GM18870 (cell line): Measurements from ENCODE around the gene CMTM7.
"Not testable (repeated sequence)": the region's sequence is repeated elsewhere in the genome, so short reads cannot be mapped to it uniquely, and the experiment has no call there.

Experiments used
- ATAC-seq: cut with Tn5 transposase; IDR thresholded peaks from one replicate; pipeline ENCODE4 v1.9.1; 2021; ENCODE audit warnings: moderate library complexity; ENCODE audit not compliant: unreplicated experiment

Gene CMTM7

DNA sequence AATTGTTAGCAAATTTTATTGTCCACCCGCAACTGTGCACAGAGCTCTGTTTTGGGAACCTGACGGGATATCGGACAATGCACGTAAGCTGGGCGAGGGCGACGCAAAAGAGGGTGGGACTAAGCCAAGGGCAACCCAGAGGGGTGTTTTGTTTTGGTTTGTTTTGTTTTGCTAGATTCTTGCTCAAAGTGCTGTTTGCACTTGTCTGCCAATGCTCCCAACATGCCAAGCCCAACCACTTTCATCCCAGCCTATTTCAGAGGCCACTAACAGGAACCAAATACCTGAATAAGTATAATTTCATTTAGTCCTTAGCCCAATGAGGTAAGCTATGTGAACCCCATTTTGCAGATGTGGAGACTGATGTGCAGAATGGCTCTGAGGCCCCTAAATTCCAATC is 9.7 kb upstream of the CMTM7 start:
- ATAC-seq: no peak

DNA sequence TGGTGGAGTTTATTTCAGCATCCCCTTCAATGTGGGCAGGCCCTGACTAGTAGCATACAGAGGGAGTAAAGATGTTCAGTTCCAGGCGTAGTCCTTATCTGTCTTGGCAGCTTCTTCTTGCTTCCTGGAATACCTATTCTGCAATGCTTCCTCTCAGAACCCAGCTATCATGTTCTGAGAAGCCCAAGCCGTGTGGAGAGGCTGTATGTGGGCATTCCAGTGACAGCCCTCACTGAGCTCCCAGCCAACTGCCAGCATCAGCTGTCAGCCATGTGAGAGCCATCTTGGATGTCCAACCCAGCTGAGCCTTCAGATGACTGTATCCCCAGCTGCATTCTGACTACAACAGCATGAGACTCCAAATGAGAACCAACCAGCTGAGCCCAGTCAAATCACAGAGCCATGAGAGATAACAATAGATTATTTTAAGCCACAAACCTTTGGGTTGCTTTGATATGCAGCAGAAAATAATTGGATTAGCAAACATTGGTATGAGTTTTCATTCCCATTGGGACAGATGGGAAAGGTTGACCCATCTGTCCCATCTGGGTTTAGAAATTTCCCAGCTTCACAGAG is 8.4 kb upstream of the CMTM7 start:
- ATAC-seq: no peak

DNA sequence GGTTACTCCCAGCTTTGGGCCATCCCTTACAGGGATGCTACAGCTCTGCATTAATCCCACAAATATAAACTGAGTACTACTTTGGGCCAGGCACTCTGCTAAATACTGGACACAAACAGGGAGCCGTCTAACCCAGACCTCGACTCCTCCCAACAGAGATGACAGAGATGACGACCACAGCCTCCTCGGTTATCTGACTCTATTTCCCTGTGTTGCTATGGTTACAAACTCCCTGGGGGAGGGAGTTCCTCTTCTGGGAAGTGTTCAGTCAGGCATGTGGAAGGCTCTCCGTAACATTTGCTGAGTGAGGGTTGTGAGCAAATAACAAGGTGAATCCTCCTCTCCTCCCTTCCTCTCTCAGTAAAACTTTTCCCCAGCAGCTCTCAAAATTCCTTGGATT is 6.7 kb upstream of the CMTM7 start:
- no peak for ATAC-seq

DNA sequence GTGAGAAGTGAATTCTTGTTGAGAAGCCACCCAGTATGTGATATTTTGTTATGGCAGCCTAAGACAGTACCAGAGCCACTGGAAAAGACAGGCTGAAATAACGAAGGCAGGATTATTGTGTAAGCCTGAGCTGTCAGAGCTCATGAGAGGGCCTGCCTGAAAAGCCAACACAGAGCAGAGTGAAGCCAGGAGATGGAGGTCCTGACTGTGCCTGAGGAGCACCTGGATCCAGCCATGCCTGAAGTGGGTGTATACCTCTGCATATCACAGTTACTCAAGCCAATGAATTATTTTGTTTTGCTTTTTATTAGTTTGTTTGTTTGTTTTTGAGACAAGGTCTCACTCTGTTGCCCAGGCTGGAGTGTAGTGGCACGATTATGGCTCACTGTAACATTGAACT is 4.1 kb upstream of the CMTM7 start:
- no peak for ATAC-seq

DNA sequence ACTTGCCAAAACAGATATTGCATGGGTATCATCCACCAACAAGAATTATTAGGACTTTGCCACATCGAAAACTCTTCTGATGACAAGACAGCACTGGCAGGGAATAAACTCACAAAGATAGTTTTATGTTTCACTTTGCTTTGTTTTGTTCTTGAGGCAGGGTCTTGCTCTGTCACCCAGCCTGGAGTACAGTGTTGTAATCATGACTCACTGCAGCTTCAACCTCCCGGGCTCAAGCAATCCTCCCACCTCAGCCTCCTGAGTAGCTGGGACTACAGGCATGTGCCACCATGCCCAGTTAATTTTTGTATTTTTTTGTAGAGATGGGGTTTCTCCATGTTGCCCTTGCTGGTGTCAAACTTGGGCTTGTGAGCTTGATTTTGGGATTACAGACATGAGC is 2.1 kb upstream of the CMTM7 start:
- ATAC-seq: not testable (repeated sequence)

DNA sequence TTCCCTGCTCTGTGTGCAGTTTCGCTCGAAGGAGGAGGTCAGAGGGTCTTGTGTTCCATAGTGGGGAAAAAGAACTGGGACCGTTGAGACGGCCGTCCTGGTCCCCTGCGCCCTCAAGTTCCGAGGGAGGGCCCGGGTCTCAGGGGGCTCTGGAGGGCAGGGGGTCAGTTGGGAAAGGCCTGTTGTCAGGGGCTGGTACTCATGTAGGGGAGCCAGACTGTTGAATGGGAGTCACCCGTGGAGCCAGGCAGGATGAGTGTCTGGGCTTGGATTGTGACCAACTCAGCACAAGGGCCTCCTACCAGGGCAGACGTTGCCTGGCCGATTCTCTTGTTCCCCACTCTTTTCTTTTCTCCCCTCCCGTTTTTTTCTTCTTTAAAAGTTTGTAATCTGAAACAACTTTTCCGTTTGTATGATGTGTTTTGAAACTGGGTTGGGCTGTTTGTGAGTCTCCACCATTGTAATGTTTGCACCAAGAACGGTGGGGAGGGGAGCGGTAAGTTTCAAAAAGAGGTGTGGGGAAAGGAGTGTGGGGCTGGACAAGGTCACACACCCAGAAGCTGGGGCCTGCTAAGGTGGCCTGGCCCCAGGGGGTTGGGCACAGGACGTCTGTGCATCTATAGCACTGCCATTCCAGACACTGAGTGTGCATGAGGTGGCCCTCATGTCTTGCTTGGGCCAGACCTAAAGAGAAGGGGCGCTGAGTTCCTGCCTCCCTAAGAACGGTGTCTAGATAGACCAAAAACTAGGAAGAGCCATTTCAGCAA is 1.1 kb downstream of the CMTM7 start:
- no peak for ATAC-seq

DNA sequence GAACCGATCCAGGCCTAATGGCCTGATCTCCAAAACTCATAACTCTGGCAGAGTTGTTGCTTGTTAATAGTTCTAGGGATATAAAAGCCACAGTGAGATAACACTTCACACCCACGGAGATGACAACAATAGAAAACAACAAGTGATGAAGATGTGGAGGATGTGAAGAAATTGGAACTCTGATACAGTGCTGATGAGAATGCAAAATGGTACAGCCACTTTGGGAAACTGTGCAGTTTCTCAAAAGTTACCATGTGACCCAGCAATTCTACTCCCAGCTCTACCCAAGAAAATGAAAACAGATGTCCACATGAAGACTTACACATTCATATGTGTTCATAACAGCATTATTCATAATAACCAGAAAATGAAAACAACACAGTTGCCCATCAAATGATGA is 3.8 kb downstream of the CMTM7 start:
- ATAC-seq: no peak

DNA sequence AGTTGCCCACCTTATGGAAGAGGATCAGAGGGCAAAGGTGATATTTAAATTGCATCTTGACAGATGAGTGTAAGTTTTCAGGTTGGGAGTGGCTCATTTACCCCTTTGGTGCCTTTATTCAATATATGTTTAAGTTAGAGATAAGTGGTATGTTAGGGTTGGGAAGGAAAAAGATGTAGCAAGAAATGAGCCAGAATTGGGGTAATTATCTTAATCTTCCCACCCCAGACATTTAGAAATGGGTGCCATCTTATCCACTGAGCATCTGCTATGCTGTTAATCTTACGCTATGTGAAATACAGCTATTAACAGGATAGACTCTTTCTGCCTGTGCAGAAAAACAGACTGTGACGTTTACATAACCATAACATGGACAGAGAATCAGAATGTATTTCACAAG is 6.3 kb downstream of the CMTM7 start:
- no peak for ATAC-seq

DNA sequence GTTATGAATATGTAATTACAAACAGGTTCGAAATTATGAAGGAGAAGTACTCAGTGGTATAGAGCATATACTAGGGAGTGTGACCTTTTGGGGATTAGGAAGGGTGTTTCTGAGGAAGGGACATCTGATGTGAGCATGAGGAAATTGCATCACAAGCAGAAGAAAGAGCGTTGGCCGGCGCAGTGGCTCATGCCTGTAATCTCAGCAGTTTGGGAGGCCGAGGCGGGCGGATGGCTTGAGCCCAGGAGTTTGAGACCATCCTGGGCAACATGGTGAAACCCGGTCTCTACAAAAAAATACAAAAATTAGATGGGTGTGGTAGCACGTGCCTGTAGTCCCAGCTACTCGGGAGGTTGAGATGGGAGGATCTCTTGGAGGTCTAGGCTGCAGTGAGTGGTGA is 6.9 kb downstream of the CMTM7 start:
- no peak for ATAC-seq

DNA sequence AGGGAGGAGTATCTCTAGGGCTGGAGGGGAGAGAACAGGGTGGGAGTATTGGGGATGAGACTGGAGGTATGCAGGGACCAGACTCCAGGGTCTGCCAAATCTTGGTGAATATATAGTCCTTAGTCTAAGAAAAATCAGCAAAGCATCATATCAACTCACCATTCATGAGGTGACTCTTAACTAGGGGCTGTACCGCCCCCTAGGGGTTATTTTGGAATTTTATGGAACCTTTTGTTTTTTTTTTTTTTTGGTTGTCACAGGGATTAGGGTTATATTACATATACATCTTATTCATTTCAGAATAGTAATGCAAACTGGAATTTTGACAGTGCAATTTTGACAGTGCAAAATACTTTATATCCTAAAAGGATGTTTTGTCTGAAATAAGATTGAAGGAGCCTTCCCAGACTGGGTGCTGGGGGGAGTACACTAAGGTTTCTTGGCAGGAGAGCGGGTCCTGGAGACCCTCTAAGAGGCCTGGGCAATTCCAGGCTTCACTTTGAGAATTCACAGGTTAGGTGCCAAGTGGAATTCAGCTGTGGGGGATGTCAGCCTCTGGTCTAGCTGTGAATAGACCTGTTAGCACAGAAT is 7.5 kb downstream of the CMTM7 start:
- ATAC-seq: no peak

DNA sequence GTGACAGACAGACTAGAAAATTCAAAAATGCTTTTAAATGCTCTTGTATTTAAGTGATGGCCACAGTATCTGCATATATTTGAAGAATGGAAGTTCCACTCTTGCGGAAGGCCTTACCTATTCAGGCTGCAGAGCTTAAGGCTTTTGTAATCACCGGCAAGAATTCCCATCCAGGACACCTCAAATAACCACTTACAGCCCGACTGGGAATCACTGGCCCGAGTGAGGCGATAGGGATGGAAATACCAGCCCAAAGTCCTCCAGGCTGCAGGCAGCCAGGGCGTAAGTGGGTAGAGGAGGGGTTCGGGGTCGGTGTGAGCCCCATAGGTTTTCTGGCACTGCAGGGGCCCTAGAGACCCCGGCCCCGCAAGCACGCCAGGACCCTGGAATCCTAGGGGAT is 9.5 kb downstream of the CMTM7 start:
- ATAC-seq: peak; percentile 11

DNA sequence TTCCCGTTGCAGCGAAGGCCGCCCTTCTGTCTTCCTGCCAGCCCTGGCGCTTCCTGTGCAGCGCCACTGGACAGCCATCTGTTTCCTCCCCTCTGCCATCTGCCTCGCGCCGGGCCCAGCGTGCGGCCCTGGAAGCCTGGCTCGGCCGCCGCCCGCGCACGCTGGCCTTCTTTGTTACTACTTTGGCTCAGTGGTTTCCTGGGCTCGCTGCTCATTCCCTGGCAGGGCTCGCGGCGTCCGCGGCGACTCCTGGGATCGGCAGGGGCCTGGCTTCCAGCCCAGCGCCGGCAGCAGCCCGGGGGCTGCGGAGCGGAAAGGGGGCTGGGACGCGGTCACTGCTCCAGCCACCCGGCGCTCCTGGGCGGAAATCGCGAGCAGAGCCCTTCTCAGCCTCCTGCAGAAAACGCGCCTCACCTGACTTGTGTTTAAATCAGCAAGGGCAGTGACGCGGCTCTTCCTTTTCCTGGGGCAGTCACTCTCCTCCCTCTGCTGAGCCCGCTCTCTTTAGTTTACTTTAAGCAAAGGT is 10.0 kb downstream of the CMTM7 start:
- ATAC-seq: peak; percentile 48

DNA sequence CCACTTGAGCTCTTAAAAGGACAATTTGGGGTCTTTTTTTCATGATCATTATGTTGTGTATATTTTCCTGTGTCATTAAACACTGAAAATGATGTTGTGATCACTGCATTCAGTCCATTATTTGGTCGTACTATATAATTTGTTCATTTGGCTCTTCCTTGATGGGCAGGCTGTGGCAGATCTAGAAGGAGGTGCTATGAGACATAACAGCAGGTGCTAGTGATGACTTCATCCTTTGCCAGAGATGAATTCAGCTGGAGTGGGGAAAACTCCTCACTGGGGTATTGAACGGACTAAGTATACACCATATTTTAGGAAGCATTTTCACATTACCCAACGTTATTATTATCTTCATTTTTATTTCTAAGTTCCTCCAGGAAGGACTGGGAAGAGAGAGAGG is 12.0 kb downstream of the CMTM7 start:
- no peak for ATAC-seq

DNA sequence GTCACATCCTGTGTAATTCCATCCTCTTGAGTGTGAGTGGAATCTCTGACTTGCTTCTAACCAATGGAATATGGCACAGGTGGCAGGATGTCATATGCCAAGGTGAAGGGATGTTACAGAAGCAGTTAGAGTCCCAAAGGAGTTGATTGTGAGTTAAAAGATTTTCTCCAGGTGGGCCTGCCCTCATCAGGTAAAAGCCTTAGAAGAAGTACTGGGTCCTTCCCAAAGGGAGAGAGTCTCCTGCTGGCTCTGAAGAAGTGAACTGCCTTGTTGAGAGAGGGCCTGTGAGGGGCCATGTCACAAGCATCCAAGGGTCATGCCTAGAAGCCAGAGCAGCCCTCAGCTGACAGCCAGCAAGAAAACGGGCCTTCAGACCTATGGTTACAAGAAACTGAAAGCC is 13.1 kb downstream of the CMTM7 start:
- ATAC-seq: no peak

DNA sequence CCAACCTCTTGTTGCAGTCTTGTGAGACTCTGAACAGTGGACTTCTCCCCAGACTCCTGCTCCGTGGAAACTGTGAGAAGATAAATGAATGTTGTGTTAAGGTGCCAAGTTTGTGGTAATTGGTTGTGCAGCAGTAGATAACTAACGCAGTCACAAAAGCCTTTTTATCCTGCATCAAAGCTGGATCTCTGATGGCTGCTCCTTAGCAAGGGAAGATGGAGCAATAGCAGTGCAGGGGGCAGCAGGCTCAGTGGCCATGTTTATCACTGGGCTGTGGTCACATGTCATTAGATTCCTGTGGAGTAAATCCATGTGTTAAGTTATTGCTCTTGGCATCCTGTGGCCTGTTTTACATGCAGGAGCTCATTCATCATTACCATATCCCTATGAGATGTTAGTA is 13.5 kb downstream of the CMTM7 start:
- ATAC-seq: no peak

DNA sequence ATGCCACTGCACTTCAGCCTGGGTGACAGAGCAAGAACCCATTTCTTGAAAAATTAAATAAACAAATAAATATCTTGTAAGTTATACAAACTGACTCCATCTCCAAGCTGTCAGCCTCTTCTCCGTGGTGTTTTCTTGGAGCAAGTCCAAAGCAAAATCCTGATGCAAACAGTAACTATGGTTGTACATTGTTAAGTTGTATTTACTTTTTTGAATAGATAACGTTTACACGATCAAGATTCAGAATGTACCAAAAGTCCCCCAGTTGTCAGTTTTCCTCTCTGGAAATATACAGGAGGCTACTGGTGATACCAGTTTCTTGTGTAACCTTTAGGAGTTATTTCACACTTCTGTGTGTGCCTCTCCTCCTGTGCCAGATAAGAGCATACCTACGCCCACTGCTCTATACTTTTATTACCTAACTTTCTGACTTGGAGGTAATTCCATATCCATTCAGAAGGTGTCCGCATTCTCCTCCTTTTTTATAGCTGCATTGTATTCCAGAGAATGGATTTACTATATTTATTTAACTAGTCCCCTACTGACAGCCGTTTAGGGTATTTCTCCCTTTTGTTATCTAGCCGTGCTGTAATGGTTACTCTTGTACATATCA is 14.2 kb downstream of the CMTM7 start:
- no peak for ATAC-seq

DNA sequence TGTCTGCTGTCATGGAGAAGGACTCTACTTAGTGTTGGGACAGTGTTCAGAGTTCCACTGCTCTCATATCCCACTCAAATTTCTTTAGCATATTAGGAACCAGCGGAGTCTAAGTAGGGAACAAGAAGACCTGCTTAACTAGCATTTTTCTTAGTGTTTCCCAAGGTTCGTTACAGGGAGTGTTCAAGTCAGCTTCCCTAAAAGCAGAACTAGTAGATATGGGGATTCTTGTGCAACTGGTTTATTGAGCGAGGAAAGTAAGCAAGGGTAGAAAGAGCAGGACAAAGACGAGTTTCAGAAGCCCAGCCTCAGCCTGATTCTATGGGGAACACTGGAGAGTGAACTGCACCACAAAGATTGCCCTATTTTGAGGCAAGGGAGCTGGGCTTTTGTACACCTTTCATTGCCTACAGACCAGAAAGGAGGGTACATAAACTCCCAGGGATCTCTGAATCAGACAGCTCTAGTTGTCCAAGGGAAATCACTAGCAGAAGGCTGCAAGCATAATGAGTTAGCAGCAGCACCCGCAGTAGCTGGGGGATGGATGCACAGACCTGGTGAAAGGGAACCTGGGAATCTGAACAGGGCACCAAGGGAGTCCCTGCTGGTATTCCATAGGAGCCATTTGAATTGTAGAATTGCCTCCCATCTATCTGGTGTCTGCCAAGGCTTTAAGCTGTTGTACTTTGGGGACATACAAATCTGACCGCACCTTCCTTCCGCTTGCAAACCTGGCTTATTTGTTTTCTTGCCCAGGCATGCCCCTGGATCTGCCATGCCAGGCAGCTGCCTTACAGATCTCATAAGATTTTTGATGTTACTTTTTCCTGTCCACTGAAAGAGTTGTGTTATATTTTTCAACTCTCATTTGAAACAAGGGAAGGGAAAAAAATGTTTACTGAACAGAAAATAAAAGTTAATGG is 15.1 kb downstream of the CMTM7 start:
- no peak for ATAC-seq

DNA sequence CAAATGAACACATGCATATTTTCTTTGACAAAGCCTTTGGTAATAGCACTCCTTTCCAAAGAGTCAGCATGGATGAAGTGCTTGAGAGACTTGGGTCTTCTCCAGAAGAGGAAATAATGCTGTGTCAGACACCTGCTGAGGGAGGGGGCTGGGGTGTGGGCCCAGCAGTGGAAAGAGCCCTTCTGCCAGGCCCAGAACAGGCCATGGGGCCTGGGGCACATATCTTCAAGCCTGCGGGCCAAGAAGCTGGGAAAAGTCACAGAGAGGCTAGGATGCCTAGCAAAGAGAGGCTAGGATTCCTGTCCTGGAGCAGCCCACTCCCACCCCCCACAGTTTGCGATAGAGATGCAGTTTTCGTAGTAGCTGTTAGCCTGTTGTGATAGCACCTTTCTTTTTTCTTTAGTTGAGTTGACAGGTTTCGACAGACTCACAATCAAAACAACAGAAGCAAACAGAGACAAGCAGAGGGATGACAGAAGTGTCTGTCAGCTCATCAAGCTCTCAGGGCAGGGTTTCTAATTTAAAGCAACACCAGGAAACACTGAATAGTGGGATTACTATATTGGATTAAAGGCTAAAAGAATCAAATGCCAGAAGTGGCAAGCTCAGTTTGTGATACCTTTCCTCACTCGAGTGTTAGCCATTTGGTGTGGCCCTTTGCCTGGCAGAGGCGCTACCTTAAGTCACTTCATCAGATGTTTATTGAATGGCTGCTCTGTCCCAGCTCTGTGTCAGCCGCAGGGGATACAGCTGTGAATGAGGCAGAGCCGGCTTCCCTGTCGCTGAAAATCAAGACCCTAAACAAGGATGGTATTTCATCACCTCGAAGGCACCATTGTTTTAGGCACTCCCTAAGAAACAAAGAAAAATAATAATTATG is 19.0 kb downstream of the CMTM7 start:
- no peak for ATAC-seq

DNA sequence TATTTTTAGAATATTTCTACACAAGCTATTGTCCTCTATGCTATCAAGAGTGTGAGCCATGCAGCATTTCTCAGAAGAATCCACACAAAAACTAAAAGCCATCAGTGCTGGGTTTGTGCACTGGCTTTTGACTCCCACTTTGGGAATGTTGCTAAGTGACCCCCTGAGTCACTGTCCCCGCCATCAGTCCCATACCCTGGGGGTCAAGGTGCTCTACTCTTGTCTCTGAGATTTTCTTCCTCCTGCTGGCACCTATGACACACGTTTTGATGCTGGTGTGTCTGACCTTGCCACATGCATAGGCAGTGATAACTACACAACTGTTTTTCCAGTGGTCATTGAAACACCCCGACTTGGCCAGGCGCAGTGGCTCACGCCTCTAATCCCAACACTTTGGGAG is 19.8 kb downstream of the CMTM7 start:
- ATAC-seq: no peak

DNA sequence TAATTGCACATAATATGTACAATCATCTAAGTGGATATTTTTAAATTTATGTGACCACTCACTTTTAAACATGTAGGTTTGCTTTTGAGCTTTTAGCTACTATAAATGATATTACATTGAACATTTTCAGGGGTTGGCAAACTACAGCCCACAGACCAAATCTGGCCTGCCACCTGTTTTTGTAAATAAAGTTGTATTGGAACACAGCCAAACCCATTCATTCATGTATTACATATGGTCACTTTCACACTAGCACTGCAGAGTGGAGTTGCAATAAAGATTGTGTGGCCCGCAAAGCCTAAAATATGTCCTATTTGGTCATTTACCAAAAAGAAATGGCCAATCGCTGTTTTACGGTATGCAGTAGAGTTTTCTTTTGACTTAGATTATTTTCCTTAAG is 21.2 kb downstream of the CMTM7 start:
- no peak for ATAC-seq
